GM12878 (cell line): ENCODE results near the gene SF1. TPM values are rescaled to one million over a fixed set of nuclear protein-coding genes. Genes with fewer than 3 reads are reported as not detected.
A peak's percentile ranks its signal among the peaks of the same experiment; 100 is the strongest.

ENCODE experiments used
- ATAC-seq: fragments of 200-7000 bp; cut with Tn5 transposase; 3 replicates; pipeline ENCODE4 v1.9.1; 2020; ENCODE audit warnings: mild to moderate bottlenecking, moderate library complexity
- BruUV-seq: library from RNA; stranded (reverse); fragments of 400-500 nt; replicated peaks from 2 replicates; lab custom pipeline; 2021; lab: Mats Ljungman, UMichigan
- CTCF ChIA-PET: fragments of 300-600 bp; sonication (Branson Sonifier 250); formaldehyde crosslinking; extraction: SDS; loops from one replicate; lab custom pipeline; 2021; ENCODE audit warnings: inconsistent platforms; lab: Yijun Ruan, JAX
- POLR2A ChIA-PET: fragments of 350-600 bp; formaldehyde crosslinking; extraction: SDS; loops from one replicate; lab custom pipeline; 2021; ENCODE audit warnings: inconsistent platforms; lab: Charles Lee
- RAD21 ChIA-PET: fragments of 300-600 bp; sonication (Branson Sonifier 250); formaldehyde crosslinking; loops from one replicate; lab custom pipeline; 2023; ENCODE audit warnings: antibody characterized with exemption; ENCODE audit not compliant: unreplicated experiment; lab: Charles Lee
- SMC1A ChIA-PET: fragments of 300-600 bp; sonication (Branson Sonifier 250); formaldehyde crosslinking; loops from one replicate; lab custom pipeline; 2023; ENCODE audit not compliant: unreplicated experiment, uncharacterized antibody; lab: Charles Lee
- DNase-seq: peaks from one replicate; pipeline ENCODE4 v3.0.0-alpha.2; 2011; ENCODE audit warnings: low read depth, low spot score
- FAIRE-seq: peaks from 3 replicates; lab custom pipeline; 2011; peaks lifted over from hg19 to GRCh38; lab: Jason Lieb, UNC
- H2AFZ ChIP-seq: 2 replicates; pipeline ENCODE4 v1.6.0; 2011; ENCODE audit warnings: low read depth, low read length, control low read depth; ENCODE audit not compliant: control insufficient read depth
- H3K27ac ChIP-seq: 2 replicates; pipeline ENCODE4 v1.5.1; 2011; ENCODE audit warnings: control low read depth; ENCODE audit not compliant: control insufficient read depth, insufficient read depth
- H3K27me3 ChIP-seq, 2 experiments: replicated peaks in 1 of 2; 2 replicates each; pipeline versions ENCODE4 v1.6.0 to v1.6.1; 2011; ENCODE audit warnings: low read length in 1 of 2; ENCODE audit not compliant: control insufficient read depth in 2 of 2, insufficient read depth in 2 of 2
- H3K36me3 ChIP-seq, 2 experiments: 2 replicates each; pipeline ENCODE4 v1.5.1; 2011; ENCODE audit warnings: low read length in 1 of 2; ENCODE audit not compliant: control insufficient read depth in 2 of 2, insufficient read depth in 2 of 2
- H3K4me1 ChIP-seq: 2 replicates; pipeline ENCODE4 v1.6.1; 2011; ENCODE audit warnings: mild to moderate bottlenecking, low read length, moderate library complexity, mixed read lengths; ENCODE audit not compliant: control insufficient read depth, insufficient read depth
- H3K4me2 ChIP-seq: 2 replicates; pipeline ENCODE4 v1.6.0; 2011; ENCODE audit warnings: control low read depth; ENCODE audit not compliant: control insufficient read depth, insufficient read depth
- H3K4me3 ChIP-seq: fragments of 200-600 bp; sonication (generic); 2 replicates; pipeline ENCODE4 v1.5.1; 2016
- H3K79me2 ChIP-seq: 2 replicates; pipeline ENCODE4 v1.6.0; 2011; ENCODE audit warnings: low read length; ENCODE audit not compliant: control insufficient read depth, insufficient read depth
- H3K9ac ChIP-seq: 2 replicates; pipeline ENCODE4 v1.8.0; 2011; ENCODE audit warnings: low read length, control low read depth, mixed read lengths; ENCODE audit not compliant: control insufficient read depth, insufficient read depth
- H3K9me3 ChIP-seq: replicated peaks from 3 replicates; pipeline ENCODE4 v1.5.1; 2011; ENCODE audit warnings: mild to moderate bottlenecking, low read length; ENCODE audit not compliant: control insufficient read depth, insufficient read depth
- H4K20me1 ChIP-seq: 2 replicates; pipeline ENCODE4 v1.6.0; 2011; ENCODE audit not compliant: control insufficient read depth, insufficient read depth
- BCL11A ChIP-seq: IDR thresholded peaks from 2 replicates; pipeline ENCODE4 v1.6.1; 2011; ENCODE audit warnings: low read depth, low read length
- BHLHE40 ChIP-seq, 2 experiments: fragments of 450-650 bp in 1 of 2; IDR thresholded peaks; 2 replicates each; pipeline ENCODE4 v1.6.1; 2011 to 2017; ENCODE audit warnings: low read depth in 2 of 2, borderline replicate concordance in 1 of 2, improper control_type of control experiment in 1 of 2, low read length in 1 of 2, mild to moderate bottlenecking in 1 of 2
- CHD2 ChIP-seq: IDR thresholded peaks from 2 replicates; pipeline ENCODE4 v1.6.1; 2011; ENCODE audit warnings: low read depth, low read length, improper control_type of control experiment, borderline replicate concordance
- DPF2 ChIP-seq: fragments of 450-650 bp; IDR thresholded peaks from 2 replicates; pipeline ENCODE4 v1.6.1; 2017; ENCODE audit warnings: mild to moderate bottlenecking
- EGR1 ChIP-seq, 2 experiments: IDR thresholded peaks; 1 replicate in 1 of 2; 2 replicates in 1 of 2; pipeline ENCODE4 v1.6.1; 2011 to 2012; ENCODE audit warnings: low read depth in 2 of 2, low read length in 2 of 2, borderline replicate concordance in 1 of 2, mild to moderate bottlenecking in 1 of 2, moderate library complexity in 1 of 2
- ELK1 ChIP-seq: IDR thresholded peaks from 2 replicates; pipeline ENCODE4 v1.6.1; 2012; ENCODE audit warnings: low read depth, low read length, improper control_type of control experiment
- HCFC1 ChIP-seq: fragments of 150-350 bp; IDR thresholded peaks from 2 replicates; pipeline ENCODE4 v1.6.1; 2014; ENCODE audit warnings: low read length
- IKZF1 ChIP-seq: fragments of 450-650 bp; conservative IDR thresholded peaks from 2 replicates; pipeline ENCODE4 v1.6.1; 2017; ENCODE audit warnings: antibody characterized with exemption, mild to moderate bottlenecking
- LARP7 ChIP-seq: fragments of 450-650 bp; IDR thresholded peaks from 2 replicates; pipeline ENCODE4 v1.6.1; 2017; ENCODE audit warnings: mild to moderate bottlenecking
- MLLT1 ChIP-seq: fragments of 450-650 bp; IDR thresholded peaks from 2 replicates; pipeline ENCODE4 v1.6.1; 2016; ENCODE audit warnings: mild to moderate bottlenecking
- NBN ChIP-seq: fragments of 450-650 bp; IDR thresholded peaks from 2 replicates; pipeline ENCODE4 v1.6.1; 2016
- POLR2A ChIP-seq: IDR thresholded peaks from 2 replicates; pipeline ENCODE4 v1.6.1; 2011; ENCODE audit warnings: low read depth, mild to moderate bottlenecking, low read length
- RELB ChIP-seq: fragments of 450-650 bp; IDR thresholded peaks from 2 replicates; pipeline ENCODE4 v1.6.1; 2017; ENCODE audit warnings: low read depth, mild to moderate bottlenecking, moderate library complexity
- SIN3A ChIP-seq: IDR thresholded peaks from 2 replicates; pipeline ENCODE4 v1.6.1; 2012; ENCODE audit warnings: low read depth, low read length, improper control_type of control experiment
- SKIL ChIP-seq: fragments of 450-650 bp; IDR thresholded peaks from 2 replicates; pipeline ENCODE4 v1.6.1; 2017; ENCODE audit warnings: mild to moderate bottlenecking, low read depth, inconsistent platforms; ENCODE audit not compliant: poor library complexity, severe bottlenecking
- YY1 ChIP-seq: IDR thresholded peaks from 2 replicates; pipeline ENCODE4 v1.6.1; 2011; ENCODE audit warnings: low read depth, mild to moderate bottlenecking, low read length
- WGBS: methylation state at CpG from one replicate; pipeline ENCODE4 v1.1.6; 2016; ENCODE audit warnings: low lambda C conversion rate; ENCODE audit not compliant: insufficient replicate concordance, insufficient coverage; ENCODE audit errors: missing lambda C conversion rate; 5-methylcytosine and 5-hydroxymethylcytosine counted together
- in situ Hi-C: fragments of 300-500 bp; cut with MboI; formaldehyde crosslinking; loops from 9 replicates; pipeline ENCODE4 v1.14.3; 2018; ENCODE audit warnings: mixed read lengths
- intact Hi-C: fragments of 100-400 bp; cut with micrococcal nuclease; formaldehyde crosslinking; loops from one replicate; pipeline ENCODE4 v1.14.2; 2022; ENCODE audit not compliant: unreplicated experiment
- polyA plus RNA-seq, 11 experiments: library from polyadenylated mRNA; depleted of rRNA in 4 of 11; unstranded in 6 of 11; stranded (reverse) in 5 of 11; fragments of >200 nt; fragmentation: Nextera tagmentation in 4 of 11; fragmentation: Illumina TruSeq in 1 of 11; extraction: Ambion mirVana in 4 of 11; extraction: Trizol in 1 of 11; gene quantifications; 1 replicate in 1 of 11; 2 replicates in 10 of 11; pipeline versions ENCODE4 v1.2.1 to v1.2.3, GENCODE V29; 2011 to 2016; ENCODE audit warnings: inconsistent platforms in 2 of 11, missing spikeins in 2 of 11, low read depth in 1 of 11
- total RNA-seq, 4 experiments: library from RNA; depleted of rRNA in 3 of 4; stranded (reverse); fragments of >200 nt in 3 of 4; fragmentation: Illumina TruSeq in 1 of 4; extraction: Trizol in 1 of 4; gene quantifications; 2 replicates each; pipeline versions ENCODE4 v1.2.1 to v1.2.3, GENCODE V29; 2013 to 2021

Gene SF1
- total and polyA plus RNA-seq, 10 of the 15 experiments (the other 5 are each of a cell fraction or from before 2014, with no cell fraction given): 13.6 to 337 (median 103) TPM

GRCh38 chr11:64777449-64778222 is 706 bp downstream of the SF1 start:
- ATAC-seq (peak; percentile 4), FAIRE-seq (no peak), DNase-seq (no peak)
- ChIA-PET SMC1A (interaction anchor here (1.4 to 2.2 kb wide), 3 partner anchors 14 to 272 kb away, joined by 3 to 8 read pairs (median 6); partner anchors contain the start of gene RASGRP2), POLR2A (interaction anchor here (0.6 to 2.0 kb wide), 6 partner anchors 23 to 104 kb away, joined by 3 to 5 read pairs (median 3); no protein-coding TSS in a partner anchor), RAD21 (interaction anchor here (1.8 kb wide), 1 partner anchor 127 kb away, joined by 4 read pairs; no protein-coding TSS in a partner anchor), CTCF (interaction anchor here (1.4 to 3.3 kb wide), 4 partner anchors 23 to 89 kb away, joined by 3 to 18 read pairs (median 8); partner anchors contain the start of gene RASGRP2)
- peak overlapping the region; percentile 96 for H3K4me2 ChIP-seq
- H3K79me2 ChIP-seq: peaks cover 49% of the 10 kb centered on the region
- peak overlapping the region; percentile 86 for H3K27ac ChIP-seq
- peak overlapping the region; percentile 95 for H3K9ac ChIP-seq
- no TSS peak for BruUV-seq
- H3K27me3 ChIP-seq: no peaks in the 10 kb centered on the region
- H3K4me1 ChIP-seq: peaks cover 35% of the 10 kb centered on the region
- WGBS: 2% methylated on average over 50 of the region's 98 CpGs
- intact Hi-C loops: loop anchor here (10.0 kb wide), 1 partner anchor 337 kb away; the partner anchor contains the start of genes TM7SF2 and ZNHIT2
- no peak overlapping the region for H2AFZ ChIP-seq
- no peaks in the 10 kb centered on the region; the same call in 2 of the 3 replicates for H3K9me3 ChIP-seq
- in situ Hi-C loops: no loop called here
- peaks cover 7 to 39% of the 10 kb centered on the region in 2 experiments for H3K36me3 ChIP-seq
- H4K20me1 ChIP-seq: peaks cover 16% of the 10 kb centered on the region
- H3K4me3 ChIP-seq: peak overlapping the region; percentile 80
- peak in 1 of 2 experiments; percentile 44; a peak in 2 of 4 replicates for TF ChIP-seq BHLHE40 (IDR thresholded peaks at IDR 0.05; ENCODE audit: borderline replicate concordance in 1 of 2, low read depth in 2 of 2, low read length in 1 of 2)
- no peak for TF ChIP-seq RELB
- peak in 1 of 2 experiments; percentile 72; a peak in 2 of 3 replicates for TF ChIP-seq EGR1 (IDR thresholded peaks at IDR 0.05; ENCODE audit: borderline replicate concordance in 1 of 2, low read depth in 2 of 2, low read length in 2 of 2)
- 0 out of 2 replicates have a peak, but pooled peaks have one; percentile 20 for TF ChIP-seq NBN
- peak; percentile 44; the same call in 1 of the 2 replicates for TF ChIP-seq LARP7
- TF ChIP-seq SIN3A: peak; percentile 61; the same call in 1 of the 2 replicates
- TF ChIP-seq ELK1: no peak
- peak; percentile 79 for TF ChIP-seq POLR2A
- no peak for TF ChIP-seq CHD2
- no peak for TF ChIP-seq SKIL
- 0 out of 2 replicates have a peak, but pooled peaks have one; percentile 8 for TF ChIP-seq IKZF1
- 0 out of 2 replicates have a peak, but pooled peaks have one; percentile 1 for TF ChIP-seq YY1
- TF ChIP-seq MLLT1: peak; percentile 50; the same call in 1 of the 2 replicates
- 0 out of 2 replicates have a peak, but pooled peaks have one; percentile 11 for TF ChIP-seq BCL11A
- 0 out of 2 replicates have a peak, but pooled peaks have one; percentile 26 for TF ChIP-seq HCFC1
- TF ChIP-seq DPF2: no peak
